ENCODE data around the gene ADAM10.
A peak's percentile ranks its signal among the peaks of the same experiment; 100 is the strongest.

Gene ADAM10

DNA sequence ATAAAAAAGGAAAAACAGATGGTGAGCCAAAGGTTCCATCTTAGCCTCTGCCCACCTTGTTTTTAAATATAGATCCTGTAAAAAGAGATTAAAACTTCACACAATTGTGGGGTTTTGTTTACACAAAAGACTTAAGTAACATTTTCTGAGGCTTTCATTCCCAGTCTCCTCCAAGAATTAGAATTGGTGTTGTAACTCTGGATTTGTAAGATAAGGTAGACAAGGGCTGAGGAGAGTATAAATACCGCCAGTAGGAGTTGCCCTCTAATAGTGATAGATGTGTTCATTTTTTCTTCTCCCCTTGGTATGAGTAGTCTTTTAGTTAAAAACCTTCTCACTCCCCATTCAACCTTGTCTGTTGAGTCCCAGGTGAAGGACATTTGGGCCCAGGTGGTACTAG lies 30.0 kb upstream of the ADAM10 start:
- H3K4me3 ChIP-seq (ENCODE audit: low read depth, low read length): no peak overlapping the region
- no peak for DNase-seq (ENCODE audit: low read depth)
- TF ChIP-seq, protein P1, sequence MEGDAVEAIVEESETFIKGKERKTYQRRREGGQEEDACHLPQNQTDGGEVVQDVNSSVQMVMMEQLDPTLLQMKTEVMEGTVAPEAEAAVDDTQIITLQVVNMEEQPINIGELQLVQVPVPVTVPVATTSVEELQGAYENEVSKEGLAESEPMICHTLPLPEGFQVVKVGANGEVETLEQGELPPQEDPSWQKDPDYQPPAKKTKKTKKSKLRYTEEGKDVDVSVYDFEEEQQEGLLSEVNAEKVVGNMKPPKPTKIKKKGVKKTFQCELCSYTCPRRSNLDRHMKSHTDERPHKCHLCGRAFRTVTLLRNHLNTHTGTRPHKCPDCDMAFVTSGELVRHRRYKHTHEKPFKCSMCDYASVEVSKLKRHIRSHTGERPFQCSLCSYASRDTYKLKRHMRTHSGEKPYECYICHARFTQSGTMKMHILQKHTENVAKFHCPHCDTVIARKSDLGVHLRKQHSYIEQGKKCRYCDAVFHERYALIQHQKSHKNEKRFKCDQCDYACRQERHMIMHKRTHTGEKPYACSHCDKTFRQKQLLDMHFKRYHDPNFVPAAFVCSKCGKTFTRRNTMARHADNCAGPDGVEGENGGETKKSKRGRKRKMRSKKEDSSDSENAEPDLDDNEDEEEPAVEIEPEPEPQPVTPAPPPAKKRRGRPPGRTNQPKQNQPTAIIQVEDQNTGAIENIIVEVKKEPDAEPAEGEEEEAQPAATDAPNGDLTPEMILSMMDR (IDR thresholded peaks at IDR 0.05; ENCODE audit: insufficient read depth, low read depth, low read length, missing control alignments): no peak

DNA sequence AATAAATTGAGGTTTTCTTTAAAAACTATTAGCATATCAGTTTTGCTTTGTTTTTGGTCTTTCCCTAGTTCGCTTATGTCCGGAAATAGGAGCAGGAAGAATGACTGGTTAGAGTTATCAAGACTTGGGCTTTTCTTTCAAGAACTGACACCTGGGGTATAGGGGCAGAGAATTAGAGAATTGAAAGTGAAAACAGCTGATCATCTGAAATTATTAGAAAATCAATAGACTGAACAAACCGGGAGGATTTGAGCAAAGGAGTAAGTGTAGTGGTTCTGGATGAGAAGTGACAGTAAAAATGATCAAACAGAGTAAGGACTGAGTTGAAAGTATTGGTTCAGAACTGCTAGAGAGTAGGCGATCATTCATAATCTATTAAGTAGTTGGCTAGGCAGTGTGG lies 27.6 kb upstream of the ADAM10 start:
- peak; percentile 57 for DNase-seq (ENCODE audit: low read depth)
- TF ChIP-seq, protein P1 (IDR thresholded peaks at IDR 0.05; ENCODE audit: insufficient read depth, low read depth, low read length, missing control alignments): no peak
- peak overlapping the region; percentile 14; the same call in 1 of the 2 replicates for H3K4me3 ChIP-seq (ENCODE audit: low read depth, low read length)

DNA sequence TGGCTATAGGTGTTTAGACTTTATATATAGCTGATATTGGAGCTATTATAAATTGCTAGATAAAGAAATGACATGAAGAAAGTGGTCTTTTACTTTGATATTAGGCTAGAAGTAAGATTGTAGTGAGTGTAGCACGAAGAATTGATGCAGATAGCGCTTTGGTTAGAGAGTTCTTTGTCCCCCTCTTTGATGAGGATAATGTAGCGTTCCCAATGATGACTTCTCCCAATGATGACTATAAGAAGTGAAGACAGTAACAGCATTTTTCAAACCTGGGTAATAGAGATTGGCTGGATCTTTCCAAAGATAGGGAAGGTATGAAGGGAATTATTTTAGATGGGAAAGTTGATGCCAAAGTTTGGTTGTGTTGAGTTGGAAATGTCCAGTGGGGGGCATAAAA lies 25.9 kb upstream of the ADAM10 start:
- no peak overlapping the region for H3K4me3 ChIP-seq (ENCODE audit: low read depth, low read length)
- no peak for DNase-seq (ENCODE audit: low read depth)
- TF ChIP-seq, protein P1 (IDR thresholded peaks at IDR 0.05; ENCODE audit: insufficient read depth, low read depth, low read length, missing control alignments): no peak

DNA sequence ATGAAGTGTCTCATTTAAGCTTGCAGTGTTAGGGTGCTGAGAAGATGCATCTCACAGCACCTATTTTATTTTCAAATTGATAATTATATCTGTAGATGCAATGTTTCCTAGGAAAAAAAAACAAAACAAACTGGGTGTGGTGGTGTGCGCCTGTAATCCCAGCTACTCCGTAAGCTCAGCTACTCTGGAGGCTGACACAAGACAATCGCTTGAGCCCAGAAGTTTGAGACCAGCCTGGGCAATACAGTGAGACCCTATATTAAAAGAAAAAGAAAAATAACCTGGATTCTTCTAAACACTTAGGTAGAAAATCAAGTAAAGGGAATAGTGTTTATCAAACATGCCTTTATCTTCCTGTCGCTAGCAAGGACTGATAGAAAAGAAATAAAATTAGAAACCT lies 23.5 kb upstream of the ADAM10 start:
- TF ChIP-seq, protein P1 (IDR thresholded peaks at IDR 0.05; ENCODE audit: insufficient read depth, low read depth, low read length, missing control alignments): no peak
- no peak for DNase-seq (ENCODE audit: low read depth)
- H3K4me3 ChIP-seq (ENCODE audit: low read depth, low read length): peak overlapping the region; percentile 90

DNA sequence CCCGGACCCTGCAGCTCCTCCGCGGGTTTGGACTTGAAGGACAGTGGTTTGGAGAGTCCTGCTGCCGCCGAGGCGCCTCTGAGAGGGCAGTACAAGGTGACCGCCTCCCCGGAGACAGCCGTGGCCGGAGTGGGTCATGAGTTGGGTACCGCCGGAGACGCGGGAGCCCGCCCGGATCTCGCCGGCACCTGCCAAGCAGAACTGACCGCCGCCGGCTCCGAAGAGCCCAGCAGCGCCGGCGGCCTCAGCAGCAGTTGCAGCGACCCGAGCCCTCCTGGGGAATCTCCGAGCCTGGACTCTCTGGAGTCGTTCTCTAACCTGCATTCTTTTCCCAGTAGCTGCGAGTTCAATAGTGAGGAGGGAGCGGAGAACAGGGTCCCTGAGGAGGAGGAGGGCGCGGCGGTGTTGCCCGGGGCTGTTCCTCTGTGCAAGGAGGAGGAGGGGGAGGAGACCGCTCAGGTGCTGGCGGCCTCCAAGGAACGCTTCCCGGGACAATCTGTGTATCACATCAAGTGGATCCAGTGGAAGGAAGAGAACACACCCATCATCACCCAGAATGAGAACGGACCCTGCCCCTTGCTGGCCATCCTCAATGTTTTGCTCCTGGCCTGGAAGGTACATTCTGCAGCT lies 22.2 kb upstream of the ADAM10 start:
- peak overlapping the region; percentile 90 for H3K4me3 ChIP-seq (ENCODE audit: low read depth, low read length)
- peak; percentile 41 for DNase-seq (ENCODE audit: low read depth)
- TF ChIP-seq, protein P1 (IDR thresholded peaks at IDR 0.05; ENCODE audit: insufficient read depth, low read depth, low read length, missing control alignments): no peak

DNA sequence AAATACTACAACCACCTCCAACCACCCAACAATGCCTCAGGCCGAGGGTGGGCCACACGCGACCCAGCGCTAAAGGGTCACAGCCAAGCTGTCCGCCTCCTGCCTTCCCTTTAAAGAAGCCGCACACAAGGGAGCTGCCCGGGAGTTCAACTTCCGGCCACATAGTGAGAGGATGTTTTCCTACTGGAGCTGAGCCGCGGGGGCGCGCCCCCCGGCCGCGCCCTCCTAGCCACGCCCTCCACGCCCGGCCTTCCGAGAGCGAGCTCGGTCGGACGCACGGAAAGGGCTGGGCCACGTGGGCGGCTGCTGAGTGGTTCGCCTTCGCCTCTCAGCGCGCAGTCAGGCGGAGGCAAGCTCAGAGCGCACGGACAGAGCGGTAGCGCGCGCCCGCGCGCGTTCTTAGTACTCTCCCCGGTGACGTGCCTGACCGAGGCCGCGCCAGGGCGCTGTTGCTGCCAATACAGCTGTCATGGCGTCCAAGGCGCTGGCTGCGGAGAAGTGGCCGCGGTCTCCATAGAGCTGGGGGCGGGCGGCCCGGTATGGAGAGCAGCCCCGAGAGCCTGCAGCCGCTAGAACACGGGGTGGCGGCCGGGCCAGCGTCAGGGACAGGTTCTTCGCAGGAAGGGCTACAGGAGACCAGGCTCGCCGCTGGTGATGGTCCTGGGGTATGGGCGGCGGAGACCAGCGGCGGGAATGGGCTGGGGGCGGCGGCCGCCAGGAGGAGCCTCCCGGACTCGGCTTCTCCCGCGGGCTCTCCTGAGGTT lies 21.5 kb upstream of the ADAM10 start, which contains the start of gene MINDY2:
Gene MINDY2 (plus strand): TSS at position 446 of the 764 bp plus-strand sequence. CDS start 94 bp downstream, at position 540.
- peak within 1 kb of the TSS; percentile 90 for H3K4me3 ChIP-seq (ENCODE audit: low read depth, low read length)
- TF ChIP-seq, protein P1 (IDR thresholded peaks at IDR 0.05; ENCODE audit: insufficient read depth, low read depth, low read length, missing control alignments): peak; percentile 34
- peak; percentile 99 for DNase-seq (ENCODE audit: low read depth)
